HG03108 (cell line): ENCODE measurements around the gene DHRS9.
"Not testable (repeated sequence)": the region's sequence is repeated elsewhere in the genome, so short reads cannot be mapped to it uniquely, and the experiment has no call there.

Experiments
- ATAC-seq: cut with Tn5 transposase; IDR thresholded peaks from one replicate; pipeline ENCODE4 v1.9.1; 2021; ENCODE audit warnings: moderate library complexity; ENCODE audit not compliant: unreplicated experiment

The DHRS9 gene

DNA sequence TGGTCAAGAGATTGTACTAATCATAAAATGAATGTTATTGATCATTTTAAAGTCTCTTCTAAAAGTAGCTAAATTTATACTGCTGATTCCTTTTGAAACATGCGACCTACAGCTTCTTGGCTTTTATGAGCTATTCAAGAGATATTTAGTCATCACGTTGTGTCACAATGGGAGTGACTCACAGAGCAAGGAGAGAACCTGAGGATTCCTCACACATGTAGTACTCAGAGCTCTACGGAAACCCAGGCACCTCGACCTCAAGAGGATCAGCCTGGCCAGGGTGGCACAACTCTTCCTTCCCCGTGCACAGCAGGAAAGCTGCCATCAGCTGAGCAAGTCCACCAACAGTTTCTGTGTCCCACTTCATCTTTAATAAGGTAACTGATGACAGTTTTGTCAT is at the start of gene DHRS9:
Gene DHRS9 (plus strand): TSS at position 223 of the 400 bp plus-strand sequence. CDS start 12,019 bp downstream, outside the sequence.
- no peak for ATAC-seq

DNA sequence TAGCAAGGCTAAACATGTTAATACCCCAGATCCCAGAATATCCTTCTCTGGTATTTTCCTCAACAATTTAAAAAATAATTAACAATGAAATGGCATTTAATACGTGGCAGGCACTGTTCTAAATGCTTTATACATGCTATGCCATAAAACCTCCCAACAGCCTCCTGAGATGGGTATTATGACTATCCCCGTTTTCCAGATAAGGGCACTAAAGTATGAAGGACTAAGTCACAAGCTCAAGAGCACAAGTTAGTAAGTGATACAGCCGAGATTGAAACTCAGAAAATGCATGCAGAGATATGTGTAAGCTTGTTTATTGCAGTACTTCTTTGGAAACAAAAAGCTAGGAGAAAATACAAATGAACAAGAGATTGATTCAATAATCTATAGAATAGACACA is 46.2 kb upstream of the DHRS9 start:
- ATAC-seq: no peak

- ATAC-seq: no peak
Observed at GRCh38 chr2:169026056-169026455, 43.3 kb upstream of the DHRS9 start.

- no peak for ATAC-seq
Observed at GRCh38 chr2:169027234-169027633, 42.1 kb upstream of the DHRS9 start.

DNA sequence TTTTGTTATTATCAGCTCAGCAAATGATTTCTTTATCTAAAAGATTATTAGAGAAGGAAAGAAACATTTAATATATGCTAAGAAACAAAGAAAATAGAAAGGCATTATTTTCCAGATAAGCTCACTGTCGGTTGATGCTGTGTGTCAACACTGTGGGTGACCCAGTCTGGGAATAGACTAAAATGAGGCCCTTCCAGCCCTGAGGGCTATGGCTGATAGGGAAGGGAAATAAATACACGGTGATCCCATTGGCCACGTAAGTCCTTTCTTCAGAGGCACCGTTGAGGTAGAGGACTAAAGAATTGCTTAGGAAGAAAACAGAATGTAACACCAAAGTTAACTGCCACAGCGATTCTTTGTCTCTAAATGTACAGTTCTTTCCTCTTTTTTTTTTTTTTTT is 40.0 kb upstream of the DHRS9 start:
- no peak for ATAC-seq

- no peak for ATAC-seq
Observed at GRCh38 chr2:169031202-169031601, 38.2 kb upstream of the DHRS9 start, which contains the start of gene ABCB11. ABCB11 (minus strand) TSS chr2:169031324; CDS start chr2:169018125, 13,199 bp downstream.

GRCh38 chr2:169034256-169034655 is 35.1 kb upstream of the DHRS9 start:
- no peak for ATAC-seq

GRCh38 chr2:169034984-169035544 is 34.3 kb upstream of the DHRS9 start:
- ATAC-seq: no peak

- no peak for ATAC-seq
Observed at GRCh38 chr2:169035887-169036286, 33.5 kb upstream of the DHRS9 start.

- peak; percentile 41 for ATAC-seq
Observed at GRCh38 chr2:169036736-169037440, 32.5 kb upstream of the DHRS9 start.

- peak; percentile 59 for ATAC-seq
Observed at GRCh38 chr2:169038338-169038757, 31.0 kb upstream of the DHRS9 start.

DNA sequence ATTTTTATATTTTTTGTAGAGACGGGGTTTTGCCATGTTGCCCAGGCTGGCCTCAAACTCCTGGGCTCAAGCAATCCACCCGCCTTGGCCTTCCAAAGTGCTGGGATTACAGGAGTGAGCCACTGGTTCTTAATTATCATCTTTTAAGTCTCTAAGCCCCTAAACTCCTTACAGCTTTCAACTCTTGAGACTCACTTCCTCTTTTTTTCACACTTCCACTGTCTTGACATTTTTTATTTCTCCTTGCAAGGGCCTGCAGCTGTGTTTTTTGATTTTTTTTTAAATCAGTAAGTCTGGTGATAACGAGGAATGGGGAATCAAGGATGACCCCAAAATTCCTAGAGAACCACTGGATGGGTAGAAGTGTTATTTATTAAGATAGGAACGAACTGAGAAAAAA is 29.7 kb upstream of the DHRS9 start:
- no peak for ATAC-seq

DNA sequence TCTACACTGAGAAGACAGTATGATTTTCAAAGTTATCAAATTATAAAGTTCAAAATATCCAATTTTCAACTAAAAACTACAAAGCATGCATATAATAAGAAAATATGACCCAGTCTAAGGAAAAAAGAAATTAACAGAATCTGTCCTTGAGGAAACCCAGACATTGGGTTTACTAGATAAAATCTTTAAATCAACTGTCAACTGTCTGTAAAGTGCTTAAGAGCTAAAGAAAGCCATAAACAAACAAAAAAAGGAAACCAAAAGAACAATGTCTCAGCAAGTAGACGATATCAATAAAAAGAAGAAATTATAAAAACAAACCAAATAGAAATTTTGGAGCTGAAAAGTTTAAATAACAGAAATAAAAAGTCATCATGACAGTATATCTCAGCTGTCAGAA is 27.8 kb upstream of the DHRS9 start:
- no peak for ATAC-seq

DNA sequence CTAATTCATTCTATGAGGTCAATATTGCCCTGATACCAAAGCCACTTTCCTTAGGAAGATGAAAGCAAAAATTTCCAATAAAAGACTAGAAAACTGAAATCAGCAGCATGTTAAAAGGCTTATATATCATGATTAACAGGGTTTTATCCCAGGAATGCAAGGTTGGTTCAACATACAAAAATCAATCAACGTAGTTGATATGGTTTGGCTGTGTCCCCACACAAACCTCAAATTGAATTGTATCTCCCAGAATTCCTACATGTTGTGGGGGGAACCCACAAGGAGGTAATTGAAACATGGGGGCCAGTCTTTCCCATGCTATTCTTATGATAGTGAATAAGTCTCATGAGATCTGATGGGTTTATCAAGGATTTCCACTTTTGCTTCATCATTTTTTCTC is 26.5 kb upstream of the DHRS9 start:
- no peak for ATAC-seq

DNA sequence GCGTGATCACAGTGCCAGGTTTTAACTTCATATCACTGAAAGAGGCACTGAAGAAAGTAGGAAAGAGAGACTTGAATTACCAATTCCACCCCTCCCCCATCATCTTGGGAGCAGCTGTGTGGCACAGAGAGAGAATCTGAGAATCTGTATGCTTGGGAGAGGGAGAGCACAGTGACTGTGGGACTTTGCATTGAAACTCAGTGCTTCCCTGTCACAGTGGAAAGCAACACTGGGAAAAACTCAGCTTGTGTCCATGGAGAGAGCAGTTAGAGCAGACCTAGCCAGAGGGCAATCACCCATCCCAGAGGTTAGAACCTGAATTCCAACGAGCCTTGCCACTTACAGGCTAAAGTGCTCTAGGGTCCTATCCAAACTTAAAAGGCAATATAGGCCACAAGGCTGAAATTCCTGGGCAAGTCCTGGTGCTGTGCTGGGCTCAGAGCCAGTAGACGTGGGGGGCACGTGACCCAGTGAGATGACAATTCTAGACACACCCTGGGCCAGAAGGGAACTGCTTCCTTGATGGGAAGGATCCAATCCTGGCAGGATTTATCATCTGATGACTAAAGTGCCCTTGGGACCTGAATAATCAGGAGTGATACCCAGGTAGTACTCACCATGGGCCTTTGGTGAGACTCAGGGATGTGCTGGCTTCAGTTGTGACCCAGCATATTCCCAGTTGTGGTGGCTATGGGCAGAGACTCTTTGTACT is 22.8 kb upstream of the DHRS9 start:
- no peak for ATAC-seq

GRCh38 chr2:169047256-169048250 is 21.8 kb upstream of the DHRS9 start:
- ATAC-seq: no peak

GRCh38 chr2:169049142-169049541 is 20.2 kb upstream of the DHRS9 start:
- no peak for ATAC-seq

GRCh38 chr2:169050476-169051240 is 18.7 kb upstream of the DHRS9 start:
- ATAC-seq: no peak

- ATAC-seq: not testable (repeated sequence)
Observed at GRCh38 chr2:169054575-169054974, 14.8 kb upstream of the DHRS9 start.

GRCh38 chr2:169064199-169064598 is 5.2 kb upstream of the DHRS9 start:
- ATAC-seq: not testable (repeated sequence)
